Cardiac fibroblast (primary cell): ENCODE results near the gene MSMO1.

ENCODE experiments used
- DNase-seq, 2 donors: peaks; one replicate each; pipeline versions ENCODE4 v3.0.0 to v3.0.0-alpha.2; 2010; ENCODE audit warnings: low read depth in 2 of 2
- H3K4me3 ChIP-seq, 2 donors: replicated peaks in 1 of 2; 1 replicate in 1 of 2; 2 replicates in 1 of 2; pipeline ENCODE4 v1.5.1; 2011; ENCODE audit warnings: low read depth in 2 of 2, low read length in 2 of 2, mild to moderate bottlenecking in 2 of 2, moderate library complexity in 1 of 2
- TF ChIP-seq, protein P1 (sequence below): IDR thresholded peaks from one replicate; pipeline ENCODE4 v1.5.1; 2011; ENCODE audit warnings: low read depth, mild to moderate bottlenecking, low read length, inconsistent platforms

Gene MSMO1

DNA sequence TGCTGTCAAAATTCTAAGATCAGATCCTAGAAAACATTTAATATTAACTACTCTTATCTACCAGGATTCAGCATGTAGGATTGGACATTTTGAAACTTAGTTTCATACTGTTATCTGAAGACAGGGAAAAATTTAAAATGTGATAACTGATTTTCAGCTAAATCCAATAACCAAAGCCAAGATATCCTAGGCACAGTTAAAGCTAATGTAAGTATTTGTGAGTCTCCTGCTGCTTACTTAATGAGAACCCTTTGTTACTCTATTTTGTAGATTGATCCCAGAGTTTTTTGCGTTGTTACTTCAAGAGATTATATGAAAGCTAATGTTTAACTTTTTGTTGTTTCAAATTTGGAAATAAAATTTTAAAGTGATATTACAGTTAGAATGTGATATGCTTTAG, 53.3 kb downstream of the MSMO1 start:
- no peak for DNase-seq

DNA sequence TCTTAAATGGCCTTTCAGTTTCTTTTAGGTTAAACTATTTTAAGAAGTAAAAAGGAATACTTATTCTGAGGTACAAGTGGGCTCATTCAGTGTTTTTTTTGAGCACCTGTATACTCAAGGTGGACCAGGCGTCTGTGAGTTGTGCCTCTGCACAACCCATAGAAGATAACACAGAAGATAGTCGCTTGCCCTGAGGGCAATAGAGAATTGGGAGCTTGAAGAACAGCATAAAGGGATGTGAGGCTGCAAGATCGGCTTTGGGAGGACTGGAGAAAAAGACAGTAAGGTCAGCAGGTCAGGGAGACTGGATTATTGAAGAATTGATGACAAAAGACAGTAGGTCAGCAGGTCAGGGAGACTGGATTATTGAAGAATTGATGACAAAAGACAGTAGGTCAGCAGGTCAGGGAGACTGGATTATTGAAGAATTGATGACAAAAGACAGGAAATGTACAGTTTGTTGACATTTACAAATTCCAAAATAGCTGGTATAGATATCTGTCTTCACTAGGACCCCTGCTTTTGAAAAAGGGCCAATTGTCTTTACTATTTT, 54.4 kb downstream of the MSMO1 start:
- no peak overlapping the region for H3K4me3 ChIP-seq
- TF ChIP-seq, protein P1, sequence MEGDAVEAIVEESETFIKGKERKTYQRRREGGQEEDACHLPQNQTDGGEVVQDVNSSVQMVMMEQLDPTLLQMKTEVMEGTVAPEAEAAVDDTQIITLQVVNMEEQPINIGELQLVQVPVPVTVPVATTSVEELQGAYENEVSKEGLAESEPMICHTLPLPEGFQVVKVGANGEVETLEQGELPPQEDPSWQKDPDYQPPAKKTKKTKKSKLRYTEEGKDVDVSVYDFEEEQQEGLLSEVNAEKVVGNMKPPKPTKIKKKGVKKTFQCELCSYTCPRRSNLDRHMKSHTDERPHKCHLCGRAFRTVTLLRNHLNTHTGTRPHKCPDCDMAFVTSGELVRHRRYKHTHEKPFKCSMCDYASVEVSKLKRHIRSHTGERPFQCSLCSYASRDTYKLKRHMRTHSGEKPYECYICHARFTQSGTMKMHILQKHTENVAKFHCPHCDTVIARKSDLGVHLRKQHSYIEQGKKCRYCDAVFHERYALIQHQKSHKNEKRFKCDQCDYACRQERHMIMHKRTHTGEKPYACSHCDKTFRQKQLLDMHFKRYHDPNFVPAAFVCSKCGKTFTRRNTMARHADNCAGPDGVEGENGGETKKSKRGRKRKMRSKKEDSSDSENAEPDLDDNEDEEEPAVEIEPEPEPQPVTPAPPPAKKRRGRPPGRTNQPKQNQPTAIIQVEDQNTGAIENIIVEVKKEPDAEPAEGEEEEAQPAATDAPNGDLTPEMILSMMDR, result no peak
- DNase-seq, result no peak

More for the DNA sequence above, 53.3 kb downstream of the MSMO1 start:
- TF ChIP-seq, protein P1, result no peak
- no peak overlapping the region for H3K4me3 ChIP-seq

DNA sequence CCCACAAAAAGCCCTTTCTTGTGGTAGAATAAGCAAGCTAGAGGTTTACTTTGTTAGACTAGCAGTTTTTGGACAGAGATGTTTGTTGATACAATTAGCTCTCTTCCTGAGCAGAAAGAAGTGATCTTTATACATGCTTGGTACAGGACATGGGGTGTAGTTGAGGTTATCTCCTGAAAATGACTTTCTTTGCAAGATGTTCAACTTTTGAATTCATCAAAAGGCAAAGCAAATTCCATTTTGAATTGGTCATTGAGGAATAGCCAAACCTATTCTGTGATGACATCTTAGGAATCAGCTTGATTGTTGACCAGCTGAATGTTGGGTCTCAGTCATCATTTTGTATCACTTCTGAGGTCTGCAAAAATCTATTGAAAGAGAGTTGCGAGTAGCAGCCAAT, 55.2 kb downstream of the MSMO1 start:
- no peak overlapping the region for H3K4me3 ChIP-seq
- TF ChIP-seq, protein P1, result no peak
- DNase-seq, result no peak

DNA sequence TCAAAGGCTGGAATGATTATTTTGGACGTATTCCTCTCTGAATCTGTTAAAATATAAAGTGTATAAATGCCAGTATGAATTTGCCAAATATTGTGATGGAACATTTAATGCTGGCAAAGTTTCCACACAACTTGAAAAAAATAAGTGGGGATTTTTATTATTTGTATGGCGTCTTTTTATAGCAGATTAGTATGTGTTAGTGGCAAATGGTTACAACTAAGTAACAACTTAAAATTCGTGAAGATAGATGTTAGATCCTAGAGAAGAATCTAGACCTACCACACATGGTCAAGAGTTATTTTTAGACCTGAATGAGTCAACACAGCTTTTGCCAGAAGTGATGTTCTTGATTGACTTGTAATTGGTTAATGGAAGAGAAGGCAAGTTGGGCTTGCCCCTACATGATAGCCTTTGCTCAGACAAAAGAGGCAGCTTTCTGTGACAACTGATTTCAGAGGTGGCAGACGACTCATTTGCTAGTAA, 56.2 kb downstream of the MSMO1 start:
- no peak for DNase-seq
- no peak overlapping the region for H3K4me3 ChIP-seq
- TF ChIP-seq, protein P1, result no peak

GRCh38 chr4:165384186-165384585, 56.7 kb downstream of the MSMO1 start:
- TF ChIP-seq, protein P1, result no peak
- no peak overlapping the region for H3K4me3 ChIP-seq
- DNase-seq, result no peak

- peak; percentile 38 to 48 for DNase-seq
- TF ChIP-seq, protein P1, result no peak
- no peak overlapping the region for H3K4me3 ChIP-seq
Observed at GRCh38 chr4:165384598-165384997, 57.1 kb downstream of the MSMO1 start.

- no peak overlapping the region for H3K4me3 ChIP-seq
- DNase-seq, result no peak
- TF ChIP-seq, protein P1, result no peak
Observed at GRCh38 chr4:165385126-165385525, 57.7 kb downstream of the MSMO1 start.
